GM18508 (cell line): Measurements from ENCODE around the gene SNRPB2.

ENCODE experiments used
- ATAC-seq: cut with Tn5 transposase; IDR thresholded peaks from one replicate; pipeline ENCODE4 v1.9.1; 2021; ENCODE audit warnings: moderate number of reproducible peaks; ENCODE audit not compliant: insufficient read depth, unreplicated experiment

Gene SNRPB2

DNA sequence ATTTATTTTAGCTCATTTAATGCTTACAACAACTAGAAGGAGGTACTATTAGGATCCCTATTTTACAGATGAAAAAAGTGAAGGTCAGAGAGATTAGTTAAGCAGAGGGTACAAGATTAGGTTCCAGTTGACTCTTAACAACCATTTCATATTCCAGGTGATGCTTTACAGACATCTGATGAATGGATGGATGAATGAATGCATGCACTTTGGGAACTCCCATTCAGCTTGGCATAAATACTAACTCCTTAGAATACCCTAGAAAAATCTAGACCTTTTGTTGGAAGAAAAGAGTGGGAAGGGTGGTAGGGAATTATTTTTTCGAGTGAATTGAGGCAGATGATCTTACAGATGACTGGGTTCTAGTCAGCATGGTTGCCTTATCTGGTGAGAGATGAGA, 746 bp upstream of the SNRPB2 start:
- no peak for ATAC-seq

DNA sequence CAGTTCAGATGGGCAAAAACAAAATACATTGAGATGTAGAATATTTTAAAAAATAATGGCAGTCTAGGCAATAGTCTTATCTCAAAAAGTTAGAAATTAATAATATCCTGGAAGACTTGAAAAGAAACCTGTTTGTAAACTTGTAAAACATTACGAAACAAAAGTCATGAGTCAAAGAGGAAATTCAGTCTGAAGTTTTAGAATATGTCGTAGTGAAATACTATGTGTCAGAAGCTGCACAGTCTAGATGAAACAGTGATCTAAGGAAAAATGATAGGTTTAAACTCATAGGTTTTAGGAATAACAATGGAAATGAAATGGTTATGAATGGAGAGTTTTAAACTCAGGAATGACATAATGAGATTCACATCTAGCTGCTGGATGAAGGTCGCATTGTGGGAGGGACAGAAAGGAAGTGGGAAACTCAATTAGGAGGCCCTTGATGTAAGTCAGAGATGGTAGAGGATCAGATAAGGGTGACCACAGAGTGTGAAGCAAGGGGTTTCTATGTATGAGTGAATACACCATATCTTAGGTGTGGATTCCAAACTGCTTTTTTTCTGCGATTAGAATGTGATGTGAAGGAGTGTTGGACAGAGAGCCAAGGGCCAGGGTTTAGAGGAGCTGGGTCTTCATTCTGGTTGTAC, 2.8 kb downstream of the SNRPB2 start:
- no peak for ATAC-seq

DNA sequence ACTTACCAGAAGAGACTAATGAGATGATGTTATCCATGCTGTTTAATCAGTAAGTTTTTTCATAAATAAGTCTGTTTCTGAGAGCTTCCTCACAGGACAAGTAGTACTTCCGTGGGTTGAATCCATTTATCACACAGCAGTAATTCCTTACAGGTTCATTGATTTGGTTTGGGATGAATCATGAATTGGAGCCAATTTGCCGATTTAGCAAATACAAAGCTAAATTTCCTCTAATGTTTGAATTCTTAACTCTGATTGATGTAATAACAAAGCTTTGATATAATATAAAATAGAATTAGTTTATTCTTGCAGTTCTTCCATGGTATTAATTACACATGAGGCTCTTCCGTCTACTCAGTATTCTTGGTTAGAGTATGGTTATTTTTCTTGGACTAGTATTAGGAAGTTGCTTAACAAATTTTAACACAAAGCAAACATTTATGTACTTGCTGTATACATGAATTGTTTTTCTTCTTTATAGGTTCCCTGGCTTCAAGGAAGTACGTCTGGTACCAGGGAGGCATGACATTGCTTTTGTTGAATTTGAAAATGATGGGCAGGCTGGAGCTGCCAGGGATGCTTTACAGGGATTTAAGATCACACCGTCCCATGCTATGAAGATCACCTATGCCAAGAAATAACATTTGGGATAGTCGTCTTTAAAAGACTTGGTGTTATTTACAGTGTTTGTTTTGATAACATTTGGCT, 10.7 kb downstream of the SNRPB2 start:
- ATAC-seq, result no peak

DNA sequence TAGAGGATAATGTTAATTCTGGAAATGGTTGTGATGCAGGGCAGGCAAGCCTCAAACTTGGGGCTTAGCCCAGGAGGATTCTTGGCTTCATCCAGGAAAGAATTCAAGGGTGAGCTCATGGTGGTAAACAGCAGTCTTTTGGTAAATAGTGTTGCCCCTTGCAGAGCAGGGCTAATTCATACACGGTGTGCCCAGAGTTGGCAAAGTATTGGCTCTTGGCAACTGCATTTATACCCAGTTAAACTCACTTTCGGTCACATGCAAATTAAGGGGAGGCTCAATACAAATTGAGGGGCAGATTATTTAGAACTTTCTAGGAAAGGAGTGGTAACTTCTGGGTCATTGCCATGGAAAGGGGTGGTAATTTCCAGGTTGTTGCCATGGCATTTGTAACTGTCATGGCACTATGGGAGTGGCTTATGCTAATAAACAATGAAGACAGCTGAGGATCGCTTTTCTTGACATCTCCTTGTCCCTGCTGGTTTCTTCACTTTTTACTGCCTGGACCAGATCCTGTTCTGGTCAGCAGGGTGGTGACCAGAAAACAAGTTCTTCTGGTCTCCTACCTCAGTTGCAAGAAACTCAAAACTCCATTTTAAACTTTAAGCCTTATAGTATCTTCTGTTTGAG, 14.5 kb downstream of the SNRPB2 start:
- ATAC-seq, result no peak

DNA sequence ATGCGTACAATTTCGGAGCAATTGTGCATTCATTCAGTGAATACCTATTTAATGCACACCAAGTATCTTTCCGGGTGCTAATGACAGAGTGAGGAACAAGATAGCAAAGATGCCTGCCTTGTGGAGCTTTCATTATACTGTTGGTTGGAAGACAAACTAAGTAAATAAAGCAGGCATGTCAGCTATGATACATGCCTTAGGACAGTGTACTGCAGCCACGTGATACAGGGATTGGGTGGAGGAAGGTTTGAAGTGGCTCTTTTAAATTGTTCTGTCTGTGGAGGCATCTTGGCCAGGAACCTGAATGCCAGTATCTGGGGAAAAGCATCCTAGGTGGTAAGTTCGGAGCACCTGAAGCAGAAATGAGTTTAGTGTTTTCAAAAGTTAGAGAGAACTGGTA, 15.4 kb downstream of the SNRPB2 start:
- ATAC-seq, result no peak

DNA sequence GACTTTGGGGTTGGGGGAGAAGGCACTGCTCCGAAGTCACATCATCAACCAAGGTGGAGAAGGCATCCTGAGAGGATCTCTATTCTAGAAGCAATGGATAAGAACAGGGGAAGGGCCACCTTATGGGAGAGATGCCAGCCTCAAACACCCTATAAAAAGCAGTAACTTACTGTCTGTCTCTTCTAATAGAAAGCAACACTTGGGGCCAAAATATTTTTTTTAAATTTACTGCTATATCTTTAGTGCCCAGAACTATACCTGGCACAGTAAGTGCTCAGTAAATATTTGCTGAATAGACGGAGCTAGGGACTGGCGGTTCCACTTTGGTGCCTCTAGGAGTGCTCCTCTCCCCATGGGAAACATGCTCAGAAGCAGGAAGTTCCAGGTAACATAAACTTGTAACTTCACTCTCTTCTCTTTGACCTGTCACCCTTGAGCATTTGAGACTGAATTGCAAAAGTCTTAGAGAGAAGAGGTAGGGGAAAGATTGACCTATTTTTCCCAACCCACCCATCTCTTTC, 17.5 kb downstream of the SNRPB2 start:
- no peak for ATAC-seq

DNA sequence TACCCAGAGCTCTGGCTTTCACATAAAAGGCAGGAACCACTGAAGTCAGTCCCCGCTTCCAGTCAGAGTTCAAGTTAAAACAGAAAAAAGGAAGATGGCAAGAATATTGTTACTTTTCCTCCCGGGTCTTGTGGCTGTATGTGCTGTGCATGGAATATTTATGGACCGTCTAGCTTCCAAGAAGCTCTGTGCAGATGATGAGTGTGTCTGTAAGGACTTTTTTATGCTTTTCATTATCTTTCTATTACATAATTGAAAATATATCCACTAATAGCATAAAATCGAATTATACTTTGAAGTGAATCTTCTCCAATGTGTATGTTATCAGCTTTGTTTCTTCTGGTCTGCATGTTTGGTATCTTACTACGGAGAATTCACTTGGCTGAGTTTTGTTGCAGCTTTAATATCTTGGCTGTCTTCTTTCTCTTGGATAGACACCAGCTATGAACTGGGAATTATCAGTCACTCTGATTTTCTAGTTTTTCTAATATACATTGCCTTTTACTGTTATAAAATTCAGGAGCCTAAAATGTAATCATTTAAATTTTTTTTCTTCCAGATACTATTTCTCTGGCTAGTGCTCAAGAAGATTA, 18.6 kb downstream of the SNRPB2 start, which contains the start of gene OTOR:
Gene OTOR, plus strand, starts transcription at position 51 of the 593 bp plus-strand sequence. Its CDS starts 44 bp downstream, at position 95.
- no peak for ATAC-seq

DNA sequence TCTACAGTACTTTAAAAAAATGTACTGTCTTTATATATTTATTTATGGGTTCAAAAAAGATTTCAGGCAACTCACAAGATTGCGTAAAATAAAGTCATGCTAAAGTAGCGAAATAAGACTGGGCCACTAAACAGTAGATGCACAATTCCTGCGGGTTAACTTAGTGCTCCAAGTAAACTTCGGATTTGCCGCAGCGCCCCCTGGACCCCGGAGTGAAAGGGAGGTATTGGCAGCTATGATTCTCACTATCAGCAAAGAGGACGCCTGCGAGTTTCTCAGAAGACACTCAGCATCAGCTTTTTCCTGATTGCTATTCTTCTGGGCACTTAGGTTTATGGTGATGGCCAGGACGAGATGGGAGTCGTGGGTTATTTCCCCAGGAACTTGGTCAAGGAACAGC, 19.7 kb downstream of the SNRPB2 start:
- no peak for ATAC-seq

DNA sequence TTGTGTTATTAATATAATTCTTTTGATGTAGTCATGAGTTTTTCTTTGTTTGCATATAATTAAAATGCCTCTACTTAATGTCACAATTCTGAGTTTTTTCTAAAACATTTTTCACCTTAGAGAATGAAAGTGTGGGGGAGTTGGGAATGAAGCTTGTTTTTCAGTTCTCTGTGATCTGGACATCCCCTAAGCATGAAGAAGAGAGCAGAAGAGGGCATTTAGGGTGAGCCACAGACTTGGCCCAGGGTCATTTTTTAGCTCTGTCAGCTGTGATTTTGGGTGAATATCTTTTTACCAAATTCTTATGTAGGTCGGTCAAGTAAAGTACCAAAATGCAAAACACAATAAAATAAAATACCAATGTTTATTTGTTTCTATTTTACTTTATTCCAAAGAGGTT, 22.3 kb downstream of the SNRPB2 start:
- ATAC-seq, result no peak

DNA sequence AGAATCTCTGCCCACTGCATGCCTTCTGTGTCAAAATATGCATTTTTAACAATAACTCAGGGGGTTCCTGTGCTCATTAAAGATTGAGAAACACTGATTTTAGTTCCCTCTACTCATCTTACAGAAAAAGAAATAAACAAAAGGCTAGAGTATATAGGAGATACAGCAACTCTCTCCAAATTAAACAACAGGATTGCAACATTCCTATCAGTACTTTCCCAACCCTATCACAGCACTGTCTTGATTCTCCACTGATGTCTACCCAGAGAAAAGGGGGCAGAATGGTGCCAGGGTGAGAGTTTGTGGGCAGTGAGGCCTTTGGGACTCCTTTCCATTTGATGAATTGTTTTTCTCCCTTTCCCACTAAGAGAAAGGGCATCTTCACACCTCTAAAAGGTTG, 23.1 kb downstream of the SNRPB2 start:
- no peak for ATAC-seq

DNA sequence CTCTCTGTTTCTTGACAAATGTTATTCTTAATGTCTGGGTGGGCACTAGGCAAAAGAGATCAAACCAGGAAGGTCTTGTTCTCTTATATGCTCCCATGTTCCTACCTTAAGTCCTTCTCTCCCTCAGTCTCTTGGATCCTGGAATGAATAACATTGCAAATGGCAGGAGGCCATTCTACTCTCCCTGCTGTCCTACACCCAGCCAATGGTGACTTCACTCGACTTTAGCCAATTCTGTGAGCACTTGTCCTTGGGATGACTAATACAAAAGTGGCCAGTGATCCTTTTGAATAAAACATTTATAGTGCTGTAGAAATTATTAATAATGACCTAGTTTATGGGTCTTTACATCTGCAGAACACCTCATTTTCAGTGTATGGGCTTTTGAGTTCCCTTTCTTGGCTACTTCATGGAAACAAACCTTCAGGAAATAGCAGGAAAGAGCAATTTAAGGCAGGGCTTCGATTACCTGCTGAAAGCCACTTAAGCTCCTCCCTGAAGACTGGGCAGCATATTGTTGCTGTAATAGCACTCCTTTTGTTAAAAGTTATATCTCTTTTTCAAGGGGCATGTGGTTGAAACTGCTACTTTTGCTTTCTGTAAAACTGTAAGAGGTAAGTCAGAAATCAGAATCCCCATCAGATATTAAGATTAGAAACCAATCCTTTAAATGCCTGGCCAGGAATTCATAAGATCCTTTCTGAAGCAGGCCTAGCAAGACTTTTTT, 28.8 kb downstream of the SNRPB2 start:
- no peak for ATAC-seq

DNA sequence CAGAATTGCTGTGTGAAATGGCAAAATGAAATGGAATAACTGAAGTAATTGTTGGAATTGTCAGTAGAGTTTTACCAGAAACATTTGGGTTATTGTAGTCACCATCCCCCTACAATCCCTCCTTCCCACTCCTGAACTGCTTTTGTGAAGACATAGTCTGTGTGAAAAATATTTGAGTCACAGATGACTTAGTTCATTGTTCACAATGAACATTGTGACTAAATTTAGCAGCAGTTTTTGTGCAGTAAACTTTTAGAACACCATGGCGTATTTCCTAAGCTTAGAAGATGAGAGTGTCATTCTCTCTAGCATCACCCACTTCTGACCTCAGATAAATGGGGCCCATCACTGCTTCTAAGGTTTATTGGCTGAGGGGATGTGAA, 29.3 kb downstream of the SNRPB2 start:
- no peak for ATAC-seq

DNA sequence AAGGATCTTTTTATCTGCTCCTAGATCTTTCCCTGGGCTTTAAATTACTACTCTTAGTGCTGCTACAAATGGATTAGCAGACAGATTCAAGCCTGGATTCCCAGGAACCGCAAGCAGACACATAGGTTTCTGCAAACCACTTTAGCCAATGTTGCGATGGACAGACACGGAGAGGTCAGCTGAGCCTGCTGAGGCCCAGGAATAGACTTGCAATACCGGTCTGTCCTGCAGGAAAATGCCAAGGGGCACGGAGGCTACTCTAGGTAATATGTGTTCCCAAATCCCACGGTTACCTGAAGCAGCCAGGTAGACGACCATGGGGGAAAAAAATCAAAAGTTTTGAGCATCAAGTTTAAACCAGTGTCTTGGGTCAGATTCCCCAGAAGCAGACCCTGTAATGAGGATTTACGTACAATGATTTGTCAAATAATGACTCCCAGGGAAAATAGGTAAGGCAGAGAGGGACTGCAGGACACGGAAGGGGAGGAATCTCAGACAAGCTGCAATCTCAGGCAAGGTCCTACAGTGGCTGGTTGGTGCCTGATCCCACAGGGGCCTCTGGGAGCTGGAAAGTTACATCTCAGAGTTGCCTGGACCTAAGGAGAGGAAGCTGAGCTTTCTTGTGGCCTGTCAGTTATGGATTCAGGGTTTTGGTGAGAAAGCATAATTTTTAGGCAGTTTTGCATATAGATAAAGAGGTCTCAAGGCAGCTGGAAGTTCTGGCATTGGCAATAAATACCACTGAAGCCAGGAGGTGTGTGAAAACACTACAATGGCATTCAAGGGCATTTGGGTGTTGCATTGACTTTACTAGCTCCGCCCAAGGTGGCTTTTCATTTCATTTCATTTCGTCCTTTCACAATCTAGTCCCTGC, 30.8 kb downstream of the SNRPB2 start:
- no peak for ATAC-seq

DNA sequence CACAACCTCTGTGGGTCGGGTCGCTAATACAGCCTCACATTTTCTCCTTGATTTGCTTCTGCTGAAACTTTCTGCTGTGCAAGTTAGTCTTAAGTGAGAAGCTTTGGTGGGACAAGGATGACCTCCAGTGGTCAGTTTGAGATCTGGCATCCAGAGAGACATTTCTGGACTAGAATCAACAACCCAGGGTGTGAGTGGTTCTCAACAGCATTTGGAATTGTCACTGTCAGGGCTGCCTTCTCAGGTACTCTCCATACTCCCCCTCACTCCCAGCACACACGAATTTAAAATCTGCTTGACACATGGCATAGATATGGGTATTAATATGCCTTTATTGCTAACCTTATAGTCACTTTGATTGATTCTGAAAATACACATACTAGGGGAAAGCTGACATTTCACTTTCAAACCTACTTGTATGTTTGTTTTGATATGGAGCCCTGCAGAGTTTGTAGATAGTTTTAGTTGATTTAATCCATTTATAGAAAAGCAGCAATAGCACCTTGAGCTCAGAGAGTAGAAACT, 31.5 kb downstream of the SNRPB2 start:
- ATAC-seq, result peak; percentile 80

DNA sequence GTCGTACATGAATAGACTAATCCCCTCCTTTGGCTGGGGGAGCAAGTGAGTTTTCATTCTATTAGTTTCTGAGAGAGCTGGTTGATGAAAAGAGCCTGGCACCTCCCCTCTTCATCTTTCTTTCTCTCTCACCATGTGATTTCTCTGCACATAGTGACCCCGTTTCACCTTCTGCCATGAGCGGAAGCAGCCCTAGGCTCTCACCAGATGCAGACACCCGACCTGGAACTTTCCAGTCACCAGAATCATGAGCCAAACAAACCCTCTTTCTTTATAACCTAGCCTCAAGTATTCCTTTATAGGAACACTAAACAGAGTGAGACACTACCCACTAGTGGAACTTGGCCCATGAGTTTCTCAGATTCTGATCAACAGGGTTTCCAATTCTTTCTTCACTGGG, 34.7 kb downstream of the SNRPB2 start:
- ATAC-seq, result no peak

DNA sequence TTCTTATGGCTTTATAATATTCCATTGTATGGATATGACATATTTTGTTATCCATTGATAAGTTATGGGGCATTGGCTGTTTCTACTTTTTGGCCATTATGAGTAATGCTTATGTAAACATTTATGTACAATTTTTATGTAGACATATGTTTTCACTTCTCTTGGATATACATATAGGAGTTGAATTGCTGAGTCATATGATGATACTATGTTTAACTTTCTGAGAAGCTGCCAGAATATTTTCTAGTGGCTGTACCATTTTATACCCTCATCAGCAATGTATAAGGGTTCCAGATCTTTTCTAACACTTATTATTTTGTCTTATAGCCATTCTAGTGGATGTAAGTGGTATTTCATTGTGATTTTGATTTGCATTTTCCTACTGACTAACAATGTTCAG, 41.4 kb downstream of the SNRPB2 start:
- ATAC-seq, result no peak

DNA sequence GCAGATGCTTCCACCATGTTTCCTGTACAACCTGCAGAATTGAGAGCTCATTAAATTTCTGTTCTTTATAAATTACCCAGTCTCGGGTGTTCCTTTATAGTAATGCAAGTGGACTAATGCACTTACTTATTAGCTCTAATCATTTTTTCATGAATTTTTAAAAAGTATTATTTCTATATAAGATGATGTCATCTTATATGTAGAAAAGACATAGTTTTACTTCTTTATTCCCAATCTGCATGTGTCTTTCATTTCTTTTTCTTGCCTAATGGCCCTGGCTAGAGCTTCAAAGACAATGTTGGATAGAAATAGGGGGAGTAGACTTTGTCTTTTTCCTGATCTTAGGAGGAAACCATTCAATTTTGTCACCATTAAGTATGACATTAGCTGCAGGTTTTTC, 46.1 kb downstream of the SNRPB2 start:
- ATAC-seq, result no peak

DNA sequence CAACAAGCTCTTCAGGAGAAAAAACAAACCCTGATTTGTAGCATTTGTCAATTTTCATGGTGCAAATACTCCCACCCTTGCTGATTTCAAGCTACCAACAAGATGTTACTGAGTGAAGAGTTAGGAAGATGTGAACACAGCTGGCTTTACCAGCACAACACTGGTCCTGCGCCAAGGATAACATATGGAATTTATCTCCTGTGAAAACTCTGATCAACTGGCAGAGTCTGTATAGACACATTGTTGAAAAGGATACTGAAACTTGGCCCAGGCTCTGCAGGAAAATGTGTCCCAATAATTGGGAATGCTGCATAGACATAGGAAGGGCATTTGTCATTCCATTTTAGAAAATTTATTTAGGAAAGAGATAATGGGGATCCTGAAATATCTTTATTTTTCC, 47.3 kb downstream of the SNRPB2 start:
- ATAC-seq, result no peak

DNA sequence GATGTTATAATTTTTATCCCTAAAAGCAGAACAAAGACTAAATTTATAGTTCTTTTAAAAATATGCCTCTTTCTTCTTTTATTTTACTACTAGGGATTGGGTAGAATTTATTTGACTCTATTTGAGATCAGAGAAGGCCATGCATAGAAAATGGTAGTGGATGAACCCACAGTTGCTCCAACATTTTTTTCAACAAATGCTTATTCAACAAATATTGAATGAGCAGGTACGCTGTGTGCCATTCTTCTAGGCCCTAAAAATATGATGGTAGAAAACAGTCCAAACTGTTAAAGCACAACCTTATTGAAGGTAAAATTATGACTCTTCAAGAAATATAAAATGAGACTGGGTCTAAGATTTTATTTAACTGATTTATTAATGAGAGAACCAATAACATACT, 48.3 kb downstream of the SNRPB2 start:
- no peak for ATAC-seq
